HEK293 (cell line): ENCODE measurements around the gene KIAA1671.
A peak's percentile ranks its signal among the peaks of the same experiment; 100 is the strongest.

Experiments used
- CTCF ChIA-PET: fragments of 350-600 bp; formaldehyde crosslinking; extraction: SDS; loops from one replicate; lab custom pipeline; 2021; ENCODE audit warnings: antibody characterized with exemption; lab: Yijun Ruan, JAX
- POLR2A ChIA-PET: fragments of 300-600 bp; formaldehyde crosslinking; extraction: SDS; loops from one replicate; lab custom pipeline; 2020; ENCODE audit warnings: antibody characterized with exemption, inconsistent platforms; lab: Yijun Ruan, JAX
- H3K27ac ChIP-seq: fragments of 200-500 bp; sonication (Bioruptor generic); 2 replicates; pipeline ENCODE4 v1.5.1; 2014; ENCODE audit warnings: low read depth, low read length, control low read depth, inconsistent platforms; ENCODE audit errors: extremely low read depth
- H3K36me3 ChIP-seq, 2 experiments: fragments of 200-500 bp in 1 of 2; sonication (Bioruptor generic) in 1 of 2; 1 replicate in 1 of 2; 2 replicates in 1 of 2; pipeline ENCODE4 v1.5.1; 2014 to 2017; ENCODE audit warnings: inconsistent platforms in 2 of 2, low read length in 2 of 2; ENCODE audit not compliant: control insufficient read depth in 2 of 2, insufficient read depth in 1 of 2
- H3K4me1 ChIP-seq: fragments of 200-500 bp; sonication (Bioruptor generic); 2 replicates; pipeline ENCODE4 v1.5.1; 2014; ENCODE audit warnings: mild to moderate bottlenecking, low read length, inconsistent platforms; ENCODE audit not compliant: control insufficient read depth, insufficient read depth
- H3K4me3 ChIP-seq: 2 replicates; pipeline ENCODE4 v1.5.1; 2011; ENCODE audit warnings: low read depth, mild to moderate bottlenecking, control low read depth, low read length, moderate library complexity
- H3K9me3 ChIP-seq: fragments of 200-500 bp; sonication (Bioruptor generic); 2 replicates; pipeline ENCODE4 v1.5.1; 2014; ENCODE audit warnings: low read depth, low read length, inconsistent platforms; ENCODE audit not compliant: control insufficient read depth, insufficient read depth
- EGR2 ChIP-seq: fragments of 450-650 bp; formaldehyde crosslinking; IDR thresholded peaks from 2 replicates; pipeline ENCODE4 v1.5.1; 2016; ENCODE audit warnings: low read depth, missing biosample characterization, missing genetic modification characterization
- GLIS1 ChIP-seq: fragments of 450-650 bp; formaldehyde crosslinking; IDR thresholded peaks from 2 replicates; pipeline ENCODE4 v1.5.1; 2016; ENCODE audit warnings: missing biosample characterization, missing genetic modification characterization
- MEIS1 ChIP-seq: sonication (generic); formaldehyde crosslinking; IDR thresholded peaks from 2 replicates; pipeline ENCODE4 v1.8.1; 2022; ENCODE audit warnings: missing genetic modification reagents, mild to moderate bottlenecking, borderline replicate concordance
- PRDM1 ChIP-seq: fragments of 450-650 bp; formaldehyde crosslinking; IDR thresholded peaks from 2 replicates; pipeline ENCODE4; 2016; ENCODE audit warnings: missing biosample characterization, missing genetic modification characterization
- ZBTB17 ChIP-seq: fragments of 450-650 bp; formaldehyde crosslinking; IDR thresholded peaks from 2 replicates; pipeline ENCODE4 v1.5.1; 2016; ENCODE audit warnings: missing biosample characterization, missing genetic modification characterization
- ZNF114 ChIP-seq: fragments of 450-650 bp; formaldehyde crosslinking; IDR thresholded peaks from 2 replicates; pipeline ENCODE4 v1.5.0; 2017; ENCODE audit warnings: missing biosample characterization, missing genetic modification characterization
- ZNF629 ChIP-seq: fragments of 450-650 bp; formaldehyde crosslinking; IDR thresholded peaks from 2 replicates; pipeline ENCODE4 v1.5.1; 2017; ENCODE audit warnings: missing biosample characterization, missing genetic modification characterization
- ZNF777 ChIP-seq: fragments of 450-650 bp; formaldehyde crosslinking; IDR thresholded peaks from 2 replicates; pipeline ENCODE4 v1.5.1; 2017; ENCODE audit warnings: missing biosample characterization, missing genetic modification characterization, borderline replicate concordance
- ZNF791 ChIP-seq: fragments of 450-650 bp; formaldehyde crosslinking; IDR thresholded peaks from 2 replicates; pipeline ENCODE4 v1.5.1; 2016; ENCODE audit warnings: missing biosample characterization, missing genetic modification characterization
- TF ChIP-seq, protein P1 (sequence below): fragments of 450-650 bp; formaldehyde crosslinking; conservative IDR thresholded peaks from 2 replicates; pipeline ENCODE4 v1.5.1; 2016; ENCODE audit warnings: low read depth, missing biosample characterization, missing genetic modification characterization
- TF ChIP-seq, protein P2 (sequence below): fragments of 450-650 bp; formaldehyde crosslinking; IDR thresholded peaks from 2 replicates; pipeline ENCODE4 v1.5.1; 2016; ENCODE audit warnings: missing biosample characterization, missing genetic modification characterization, low read depth
- TF ChIP-seq, protein P3 (sequence below): fragments of 450-650 bp; formaldehyde crosslinking; IDR thresholded peaks from 2 replicates; pipeline ENCODE4 v1.5.1; 2016; ENCODE audit warnings: missing biosample characterization, missing genetic modification characterization

Gene KIAA1671

DNA sequence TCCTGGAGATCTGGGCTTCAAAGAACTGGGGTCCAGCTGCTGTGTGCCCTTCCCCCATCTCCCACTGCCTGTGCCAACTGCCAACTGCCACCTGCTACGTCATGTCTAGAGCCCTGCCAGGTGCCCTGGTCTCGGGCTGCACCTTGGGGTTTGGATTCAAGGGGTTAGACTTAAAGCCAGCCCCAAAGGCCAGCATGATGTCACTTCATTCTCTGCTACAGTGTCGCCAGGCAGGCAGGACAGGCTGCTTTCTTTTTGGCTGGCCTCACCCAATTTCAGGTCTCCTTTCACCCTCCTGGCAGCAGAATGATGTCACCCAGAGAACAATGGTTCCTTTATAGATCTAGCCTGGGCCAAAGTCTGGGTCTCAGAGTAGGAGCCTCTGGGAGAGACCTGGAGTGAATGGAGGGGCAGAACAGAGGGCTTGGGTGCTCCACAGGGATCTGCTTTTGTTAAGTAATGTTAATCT, 167.6 kb downstream of the KIAA1671 start (continued):
- TF ChIP-seq, protein P1, sequence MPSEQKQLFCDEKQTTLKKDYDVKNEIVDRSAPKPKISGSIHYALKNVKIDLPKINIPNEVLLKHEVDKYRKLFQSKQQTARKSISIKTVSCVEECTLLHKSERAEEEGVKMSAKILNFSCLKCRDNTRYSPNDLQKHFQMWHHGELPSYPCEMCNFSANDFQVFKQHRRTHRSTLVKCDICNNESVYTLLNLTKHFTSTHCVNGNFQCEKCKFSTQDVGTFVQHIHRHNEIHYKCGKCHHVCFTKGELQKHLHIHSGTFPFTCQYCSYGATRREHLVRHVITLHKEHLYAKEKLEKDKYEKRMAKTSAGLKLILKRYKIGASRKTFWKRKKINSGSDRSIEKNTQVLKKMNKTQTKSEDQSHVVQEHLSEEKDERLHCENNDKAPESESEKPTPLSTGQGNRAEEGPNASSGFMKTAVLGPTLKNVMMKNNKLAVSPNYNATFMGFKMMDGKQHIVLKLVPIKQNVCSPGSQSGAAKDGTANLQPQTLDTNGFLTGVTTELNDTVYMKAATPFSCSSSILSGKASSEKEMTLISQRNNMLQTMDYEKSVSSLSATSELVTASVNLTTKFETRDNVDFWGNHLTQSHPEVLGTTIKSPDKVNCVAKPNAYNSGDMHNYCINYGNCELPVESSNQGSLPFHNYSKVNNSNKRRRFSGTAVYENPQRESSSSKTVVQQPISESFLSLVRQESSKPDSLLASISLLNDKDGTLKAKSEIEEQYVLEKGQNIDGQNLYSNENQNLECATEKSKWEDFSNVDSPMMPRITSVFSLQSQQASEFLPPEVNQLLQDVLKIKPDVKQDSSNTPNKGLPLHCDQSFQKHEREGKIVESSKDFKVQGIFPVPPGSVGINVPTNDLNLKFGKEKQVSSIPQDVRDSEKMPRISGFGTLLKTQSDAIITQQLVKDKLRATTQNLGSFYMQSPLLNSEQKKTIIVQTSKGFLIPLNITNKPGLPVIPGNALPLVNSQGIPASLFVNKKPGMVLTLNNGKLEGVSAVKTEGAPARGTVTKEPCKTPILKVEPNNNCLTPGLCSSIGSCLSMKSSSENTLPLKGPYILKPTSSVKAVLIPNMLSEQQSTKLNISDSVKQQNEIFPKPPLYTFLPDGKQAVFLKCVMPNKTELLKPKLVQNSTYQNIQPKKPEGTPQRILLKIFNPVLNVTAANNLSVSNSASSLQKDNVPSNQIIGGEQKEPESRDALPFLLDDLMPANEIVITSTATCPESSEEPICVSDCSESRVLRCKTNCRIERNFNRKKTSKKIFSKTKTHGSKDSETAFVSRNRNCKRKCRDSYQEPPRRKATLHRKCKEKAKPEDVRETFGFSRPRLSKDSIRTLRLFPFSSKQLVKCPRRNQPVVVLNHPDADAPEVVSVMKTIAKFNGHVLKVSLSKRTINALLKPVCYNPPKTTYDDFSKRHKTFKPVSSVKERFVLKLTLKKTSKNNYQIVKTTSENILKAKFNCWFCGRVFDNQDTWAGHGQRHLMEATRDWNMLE: no peak
- TF ChIP-seq ZNF629 (peak; percentile 46), ZBTB17 (tag by site-specific recombination) (peak; percentile 55; the same call in 1 of the 2 replicates), ZNF791 (tag by site-specific recombination) (no peak), GLIS1 (0 out of 2 replicates have a peak, but pooled peaks have one; percentile 22), ZNF114 (tag by site-specific recombination) (no peak)
- TF ChIP-seq, all 188 proteins: peak for 10

DNA sequence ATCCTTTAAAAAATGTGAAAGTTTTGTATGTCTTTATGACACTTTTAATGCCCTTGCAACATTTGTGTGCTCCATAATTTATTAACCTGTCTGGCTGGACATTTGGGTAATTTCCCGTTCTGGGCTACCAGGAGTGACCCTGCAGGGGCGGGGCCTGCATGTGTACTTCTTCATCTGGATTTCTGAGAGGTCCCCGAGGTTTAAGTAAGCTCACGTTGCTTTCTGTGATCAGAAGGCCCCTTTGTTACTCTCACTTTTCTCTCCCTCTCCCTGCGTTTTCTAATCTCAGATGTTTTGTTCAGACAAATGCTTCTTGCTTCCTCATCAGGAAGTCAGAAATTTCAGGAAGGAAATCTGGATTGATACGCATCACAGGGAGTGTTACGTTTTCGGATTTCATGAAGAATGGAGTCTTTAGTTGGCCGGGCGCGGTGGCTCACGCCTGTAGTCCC, 168.3 kb downstream of the KIAA1671 start:
- CTCF ChIA-PET: no interaction called here
- Histone ChIP-seq H3K4me1 (no peaks in the 10 kb centered on the region), H3K36me3 (peaks cover 0 to 5% of the 10 kb centered on the region in 2 experiments; a peak in 1 of 3 replicates), H3K9me3 (no peaks in the 10 kb centered on the region)
- TF ChIP-seq MEIS1 (CRISPR knock-in tag): no peak
- TF ChIP-seq ZNF777 (tag by site-specific recombination): no peak
- TF ChIP-seq PRDM1 (tag by site-specific recombination): peak; percentile 25; the same call in 1 of the 2 replicates
- TF ChIP-seq, protein P2, sequence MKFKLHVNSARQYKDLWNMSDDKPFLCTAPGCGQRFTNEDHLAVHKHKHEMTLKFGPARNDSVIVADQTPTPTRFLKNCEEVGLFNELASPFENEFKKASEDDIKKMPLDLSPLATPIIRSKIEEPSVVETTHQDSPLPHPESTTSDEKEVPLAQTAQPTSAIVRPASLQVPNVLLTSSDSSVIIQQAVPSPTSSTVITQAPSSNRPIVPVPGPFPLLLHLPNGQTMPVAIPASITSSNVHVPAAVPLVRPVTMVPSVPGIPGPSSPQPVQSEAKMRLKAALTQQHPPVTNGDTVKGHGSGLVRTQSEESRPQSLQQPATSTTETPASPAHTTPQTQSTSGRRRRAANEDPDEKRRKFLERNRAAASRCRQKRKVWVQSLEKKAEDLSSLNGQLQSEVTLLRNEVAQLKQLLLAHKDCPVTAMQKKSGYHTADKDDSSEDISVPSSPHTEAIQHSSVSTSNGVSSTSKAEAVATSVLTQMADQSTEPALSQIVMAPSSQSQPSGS (tag by site-specific recombination): no peak
- TF ChIP-seq, all 188 proteins: peak for 1
- POLR2A ChIA-PET: no interaction called here
- Histone ChIP-seq H3K27ac (no peak overlapping the region), H3K4me3 (no peak overlapping the region)

DNA sequence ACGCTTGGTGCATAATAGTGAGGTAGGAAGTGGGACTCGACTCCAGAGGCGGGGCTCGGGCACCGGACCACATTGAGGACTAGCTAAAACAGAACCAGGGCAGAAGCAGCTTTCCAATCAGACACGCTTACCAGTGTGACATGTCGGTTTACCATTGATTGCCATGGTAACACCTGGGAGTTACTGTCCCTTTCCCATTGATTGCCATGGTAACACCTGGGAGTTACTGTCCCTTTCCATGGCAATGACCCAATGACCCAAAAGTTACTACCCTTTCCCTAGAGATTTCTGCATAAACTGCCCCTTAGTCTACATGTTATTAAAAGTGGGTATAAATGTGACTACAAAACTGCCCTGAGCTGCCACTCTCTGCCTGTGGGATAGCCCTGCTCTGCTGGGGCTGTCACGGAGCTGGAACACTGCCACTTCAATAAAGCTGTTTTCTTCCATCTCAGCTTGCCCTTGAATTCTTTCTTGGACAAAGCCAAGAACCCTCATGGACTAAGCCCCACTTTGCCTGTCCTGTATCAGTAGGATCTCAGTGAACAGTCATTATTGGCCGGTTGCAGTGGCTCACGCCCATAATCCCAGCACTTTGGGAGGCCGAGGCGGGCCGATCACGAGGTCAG, 169.7 kb downstream of the KIAA1671 start:
- Histone ChIP-seq H3K36me3 (peaks cover 0 to 5% of the 10 kb centered on the region in 2 experiments; a peak in 1 of 3 replicates), H3K27ac (no peak overlapping the region), H3K4me1 (no peaks in the 10 kb centered on the region)
- POLR2A ChIA-PET: no interaction called here
- TF ChIP-seq, protein P3, sequence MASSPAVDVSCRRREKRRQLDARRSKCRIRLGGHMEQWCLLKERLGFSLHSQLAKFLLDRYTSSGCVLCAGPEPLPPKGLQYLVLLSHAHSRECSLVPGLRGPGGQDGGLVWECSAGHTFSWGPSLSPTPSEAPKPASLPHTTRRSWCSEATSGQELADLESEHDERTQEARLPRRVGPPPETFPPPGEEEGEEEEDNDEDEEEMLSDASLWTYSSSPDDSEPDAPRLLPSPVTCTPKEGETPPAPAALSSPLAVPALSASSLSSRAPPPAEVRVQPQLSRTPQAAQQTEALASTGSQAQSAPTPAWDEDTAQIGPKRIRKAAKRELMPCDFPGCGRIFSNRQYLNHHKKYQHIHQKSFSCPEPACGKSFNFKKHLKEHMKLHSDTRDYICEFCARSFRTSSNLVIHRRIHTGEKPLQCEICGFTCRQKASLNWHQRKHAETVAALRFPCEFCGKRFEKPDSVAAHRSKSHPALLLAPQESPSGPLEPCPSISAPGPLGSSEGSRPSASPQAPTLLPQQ (tag by site-specific recombination): no peak
- TF ChIP-seq EGR2 (tag by site-specific recombination): no peak
- TF ChIP-seq, all 188 proteins: peak for 0
- CTCF ChIA-PET: interaction anchor here (1.0 kb wide), 1 partner anchor 10 kb away, joined by 5 read pairs; no protein-coding TSS in a partner anchor
- no peak overlapping the region for H3K4me3 ChIP-seq
- H3K9me3 ChIP-seq: no peaks in the 10 kb centered on the region
